ENCODE measurements around the gene AKAP6.

AKAP6 gene

DNA sequence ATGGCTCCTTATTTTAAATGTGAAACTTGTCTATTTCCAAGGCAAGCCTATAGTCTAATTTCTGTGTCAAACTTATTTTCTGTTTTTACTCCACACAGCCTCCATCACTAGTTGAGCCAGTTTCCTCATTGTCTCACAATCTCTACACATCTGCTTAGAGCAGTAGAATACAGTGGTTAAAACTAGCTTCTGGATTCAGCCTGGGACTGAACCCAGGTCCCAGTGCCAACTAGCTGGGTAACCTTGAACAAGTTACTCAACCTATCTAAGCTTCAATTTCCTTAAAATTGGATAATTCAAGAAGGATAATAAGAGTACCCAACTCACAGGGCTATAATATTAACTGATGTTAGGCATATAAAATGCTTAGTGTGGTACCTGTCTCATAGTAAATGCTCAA lies 304.8 kb downstream of the AKAP6 start:
- no peak for DNase-seq

DNA sequence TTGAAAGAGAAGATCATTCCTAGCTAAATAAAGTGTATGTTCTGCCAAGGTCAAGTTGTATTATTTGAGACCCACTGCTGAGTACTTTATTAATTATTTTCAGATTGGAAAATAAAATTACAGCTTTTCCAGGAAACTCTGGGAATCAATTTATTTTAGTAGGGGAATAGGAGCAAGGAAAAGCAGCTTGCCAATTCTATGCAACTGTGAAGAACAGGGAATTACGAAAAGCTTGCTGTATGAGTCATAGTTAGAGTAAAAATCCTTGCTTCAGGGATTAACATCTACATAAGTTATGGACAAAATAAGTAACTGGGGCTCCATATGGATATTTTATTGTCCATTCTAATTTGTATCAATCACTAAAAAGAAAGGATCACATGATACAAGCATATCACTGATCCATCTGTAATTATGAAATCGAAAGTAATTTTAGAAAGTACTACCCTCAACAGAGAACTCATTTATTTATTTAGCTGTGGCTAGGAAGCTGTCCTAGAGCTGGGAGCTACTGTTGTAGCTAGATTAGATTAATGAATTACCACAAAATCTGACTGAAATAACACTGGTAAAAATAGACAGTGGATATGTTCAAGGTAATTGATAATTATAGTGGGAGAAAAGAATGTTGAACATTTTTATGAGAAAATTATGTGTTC lies 306.1 kb downstream of the AKAP6 start:
- no peak for DNase-seq

DNA sequence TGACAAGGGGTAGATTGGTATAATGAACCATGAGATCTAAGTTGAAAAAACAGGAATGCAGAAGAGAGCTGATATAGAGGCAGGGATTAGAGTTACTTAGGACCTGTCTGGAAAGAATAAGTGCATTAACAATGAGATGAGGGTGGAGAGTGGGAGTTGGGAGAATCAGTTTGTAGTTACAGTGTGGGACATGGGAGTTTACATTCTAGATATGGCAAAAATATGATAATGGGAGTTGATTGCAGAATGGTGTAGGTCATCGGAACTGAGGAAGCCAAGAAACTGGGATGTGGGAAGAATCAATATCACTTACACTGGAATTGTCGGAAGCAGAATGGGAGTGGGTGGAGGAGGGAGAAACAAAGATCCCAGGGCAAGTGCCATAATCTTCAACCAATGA lies 308.5 kb downstream of the AKAP6 start:
- DNase-seq = no peak

DNA sequence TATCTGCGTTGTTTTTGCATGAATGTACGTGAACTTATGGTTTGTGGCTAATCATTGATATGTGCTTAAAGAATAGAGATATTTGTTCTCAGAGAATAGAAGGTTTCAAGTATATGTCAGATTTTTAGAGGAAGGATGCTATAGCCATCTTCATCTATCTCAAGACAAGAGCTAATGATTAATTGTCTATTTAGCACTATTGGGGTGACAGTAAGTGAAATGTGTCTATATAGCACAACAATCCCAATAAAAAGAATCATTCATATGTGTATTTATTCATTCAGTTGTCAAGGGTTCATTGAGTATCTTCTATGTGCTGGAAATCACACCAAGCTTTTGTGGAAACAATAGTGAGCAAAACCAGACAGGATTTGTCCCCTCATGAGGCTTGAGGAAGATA lies 310.1 kb downstream of the AKAP6 start:
- no peak for DNase-seq

DNA sequence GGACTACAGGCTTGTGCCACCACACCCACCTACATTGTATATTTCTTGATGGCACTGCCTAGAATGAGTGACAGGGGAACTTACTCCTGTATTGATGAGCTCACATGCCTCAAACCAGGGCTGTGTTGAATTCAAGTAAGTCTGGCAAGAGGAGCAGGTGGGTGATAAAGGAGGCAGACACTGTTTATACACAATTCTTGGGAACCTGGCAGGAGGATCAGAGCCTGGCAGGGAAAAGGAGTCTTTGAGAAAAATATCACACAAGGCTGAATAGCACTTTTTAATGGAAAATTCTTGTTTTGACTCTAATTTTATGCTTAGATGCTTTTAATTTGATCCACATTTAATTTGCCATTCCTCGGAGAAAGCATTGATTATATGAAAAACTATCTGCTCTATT lies 316.5 kb downstream of the AKAP6 start:
- DNase-seq = no peak

DNA sequence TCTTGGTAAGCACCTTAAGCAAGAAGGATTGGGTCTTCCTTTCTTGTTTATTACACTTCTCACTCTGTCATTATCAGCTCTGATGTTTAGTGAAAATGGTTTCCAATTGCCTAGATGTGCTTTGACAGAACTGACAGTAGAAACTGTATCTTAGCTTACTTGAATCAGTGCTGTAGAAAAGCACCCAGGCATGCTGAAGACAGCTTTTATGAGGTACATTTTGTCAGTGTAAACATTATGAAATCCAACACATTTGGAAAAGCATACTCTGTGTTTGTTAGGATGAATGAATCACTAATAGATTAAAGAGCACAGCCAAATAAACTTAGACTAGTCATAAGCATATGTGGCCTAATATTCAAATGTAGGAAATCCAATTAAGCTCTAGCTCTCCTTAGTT lies 319.3 kb downstream of the AKAP6 start:
- no peak for DNase-seq

DNA sequence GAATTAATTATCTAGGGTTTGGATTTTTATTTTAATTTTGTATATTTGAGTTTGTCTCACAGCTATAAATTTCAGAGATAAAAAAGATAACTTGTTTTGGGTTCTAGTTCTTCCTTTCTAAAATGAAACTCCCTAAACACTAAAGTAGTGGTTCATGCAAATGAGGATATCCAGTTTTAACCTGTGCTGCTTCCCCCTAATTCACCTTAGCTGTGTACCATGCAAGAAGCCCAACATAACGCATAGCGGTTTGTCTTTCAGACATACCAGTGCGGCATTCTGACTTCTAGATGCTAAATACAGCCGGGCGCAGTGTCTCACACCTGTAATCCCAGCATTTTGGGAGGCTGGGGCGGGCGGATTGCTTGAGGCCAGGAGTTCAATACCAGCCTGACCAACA lies 320.9 kb downstream of the AKAP6 start:
- no peak for DNase-seq

DNA sequence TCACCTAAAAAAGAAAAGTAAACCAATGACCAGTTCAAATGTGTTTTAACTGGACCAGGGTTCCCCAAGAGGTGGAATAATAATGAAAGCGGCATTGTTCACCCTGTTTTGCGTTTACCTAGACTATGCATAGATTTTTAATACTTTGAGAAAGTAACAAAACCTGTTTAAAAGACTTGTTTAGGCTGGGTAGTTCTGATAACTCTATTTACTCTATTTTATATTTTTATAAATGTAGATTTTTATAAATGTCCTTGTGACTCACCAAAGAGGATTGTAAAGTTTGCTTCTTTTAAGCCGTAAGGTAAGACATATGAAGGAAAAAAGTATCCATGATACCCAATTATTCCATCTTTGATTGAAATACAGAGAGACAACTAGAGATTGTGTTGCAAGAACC lies 321.6 kb downstream of the AKAP6 start:
- no peak for DNase-seq

DNA sequence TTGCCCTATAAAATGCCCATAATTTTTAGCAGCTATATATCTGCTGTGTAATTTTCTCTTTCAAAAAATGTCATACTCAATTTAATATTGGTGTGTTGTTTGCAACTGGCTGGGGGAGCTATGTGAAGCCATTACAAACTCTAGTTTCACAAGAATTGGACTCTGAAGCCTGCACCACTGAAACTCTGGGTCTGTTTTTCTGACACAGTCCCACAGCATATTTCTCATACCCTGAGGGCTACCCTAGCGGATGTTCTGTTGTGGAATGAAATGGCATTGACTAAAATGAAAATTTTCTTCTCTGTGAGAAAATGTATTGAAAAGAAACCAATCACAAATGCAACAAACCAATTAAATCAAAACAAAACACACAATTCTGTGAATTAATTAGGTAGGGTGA lies 325.0 kb downstream of the AKAP6 start:
- DNase-seq = no peak

DNA sequence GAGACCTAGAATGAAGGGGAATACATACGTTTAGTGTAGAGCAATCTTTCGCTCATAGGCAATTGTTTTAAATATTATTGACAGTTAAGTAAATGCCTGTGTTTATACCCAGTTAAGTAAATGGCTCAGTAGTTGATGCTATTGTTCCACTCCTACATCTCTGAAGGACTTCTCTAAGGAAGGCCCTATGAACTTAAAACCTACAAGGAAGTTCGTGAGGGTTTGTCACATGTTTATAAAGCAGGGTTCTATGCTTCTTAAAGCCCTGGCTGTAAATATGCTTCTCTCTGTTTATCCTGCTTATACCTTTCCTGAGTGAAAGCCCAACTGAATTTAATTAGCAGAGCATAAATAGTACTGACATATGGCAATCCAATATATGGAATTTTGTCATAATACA lies 327.5 kb downstream of the AKAP6 start:
- no peak for DNase-seq

DNA sequence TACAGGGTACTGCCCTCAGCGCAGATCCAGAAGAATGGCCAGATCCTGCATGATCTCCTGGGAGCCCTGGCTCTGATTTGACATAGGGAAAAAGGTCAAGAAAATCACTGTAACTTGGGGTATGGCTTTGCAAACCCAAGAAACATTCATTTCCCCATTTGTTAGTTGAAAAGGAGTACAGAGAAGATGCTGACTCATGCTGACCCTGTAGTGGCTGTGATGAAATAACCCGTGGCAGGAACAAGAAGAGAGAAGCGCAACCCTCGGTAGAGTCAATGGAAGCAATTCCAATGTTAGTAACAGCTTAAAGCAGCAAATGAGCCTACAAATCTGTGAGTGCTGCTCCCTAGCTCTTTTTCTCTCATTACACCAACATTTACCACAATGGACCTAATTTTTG lies 328.0 kb downstream of the AKAP6 start:
- DNase-seq = no peak

DNA sequence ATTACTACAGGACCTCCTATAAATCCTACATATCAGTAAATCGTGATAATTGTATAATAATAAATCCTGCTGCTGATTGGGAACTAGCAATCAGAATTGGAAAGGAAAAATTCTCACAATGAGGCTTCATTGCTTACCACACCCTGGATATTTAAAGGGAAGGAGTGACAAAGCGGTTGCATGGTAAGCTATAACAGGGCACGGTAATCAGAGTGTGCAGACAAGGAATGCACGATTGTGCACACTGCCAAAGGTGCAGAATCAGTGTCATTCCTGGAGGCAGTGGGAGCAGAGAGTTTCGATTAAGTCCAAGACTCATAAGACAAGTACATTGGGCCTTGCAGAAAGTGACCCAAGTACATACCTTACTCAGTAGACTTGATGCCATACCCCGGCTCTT lies 332.1 kb downstream of the AKAP6 start:
- no peak for DNase-seq

DNA sequence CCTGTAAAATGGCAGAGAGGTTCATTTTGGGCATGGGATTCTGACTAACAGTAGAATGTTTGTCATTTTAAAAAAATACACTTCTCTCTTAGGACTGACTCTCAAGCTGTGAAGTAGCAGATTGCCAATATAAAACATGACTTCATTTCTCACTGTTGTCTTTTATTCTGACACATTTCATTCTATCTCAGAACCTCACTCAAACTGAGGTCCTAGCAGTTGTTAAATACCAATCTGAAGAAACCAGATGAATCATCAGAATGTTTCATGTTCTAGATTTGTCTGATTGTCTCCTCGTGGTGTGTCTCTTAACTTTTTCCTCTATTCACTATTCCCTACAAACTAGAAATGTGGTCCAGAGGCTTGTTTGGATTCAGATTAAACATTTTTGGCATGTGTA lies 333.1 kb downstream of the AKAP6 start:
- no peak for DNase-seq

DNA sequence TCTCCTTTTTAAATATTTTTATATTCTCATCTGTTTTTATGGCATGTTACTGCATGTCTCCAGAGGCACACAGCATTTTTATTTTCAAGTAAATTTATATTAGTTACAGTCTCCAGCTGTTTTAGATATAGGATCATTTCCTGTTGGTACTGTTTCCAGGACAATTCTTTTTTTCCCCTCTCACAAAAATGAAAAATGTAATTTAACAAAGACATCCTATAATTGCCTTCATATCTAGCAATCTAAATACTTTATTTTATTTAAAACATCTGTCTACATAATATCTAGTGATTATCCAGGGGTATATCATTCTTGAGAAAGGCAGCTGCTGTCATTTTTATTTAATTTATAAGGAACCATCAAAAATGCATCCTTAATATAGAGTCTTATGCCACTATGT lies 337.2 kb downstream of the AKAP6 start:
- no peak for DNase-seq

DNA sequence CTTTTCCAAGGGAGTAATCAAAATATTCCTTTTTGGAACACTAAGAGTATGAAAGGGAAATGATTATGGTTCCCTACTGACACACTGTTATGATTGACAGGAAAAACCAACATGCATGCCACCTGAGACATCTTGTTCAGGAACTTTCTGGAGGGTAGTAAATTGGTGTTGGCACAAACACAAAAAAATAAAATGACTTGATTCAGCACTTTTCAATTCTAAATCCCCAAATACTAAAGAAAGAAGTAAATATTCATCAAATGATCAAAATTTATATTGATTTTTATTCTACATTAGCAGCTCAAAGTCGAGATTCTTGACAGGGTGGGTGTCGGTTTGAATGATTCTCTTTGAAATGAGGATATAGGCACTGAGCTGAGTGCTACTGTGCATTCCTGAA lies 338.2 kb downstream of the AKAP6 start:
- no peak for DNase-seq

DNA sequence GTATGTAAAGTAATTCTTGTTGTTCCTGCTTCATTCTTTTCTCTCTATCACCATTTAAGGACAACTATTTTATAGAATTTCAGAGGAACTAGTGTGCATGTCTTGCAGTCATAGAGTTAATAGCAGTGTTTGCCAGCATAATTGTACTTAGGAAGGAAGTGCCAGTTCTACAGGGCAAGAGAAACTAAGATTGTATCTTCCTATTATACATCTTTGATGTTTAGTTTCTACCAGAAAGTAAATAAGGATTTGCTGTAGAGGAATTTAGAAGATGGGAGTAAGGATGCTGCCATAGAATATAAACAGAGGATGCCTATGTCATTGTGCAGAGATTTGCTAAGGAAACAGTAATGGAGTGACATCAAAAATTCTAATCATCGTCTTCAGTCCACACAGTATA lies 338.7 kb downstream of the AKAP6 start:
- no peak for DNase-seq

DNA sequence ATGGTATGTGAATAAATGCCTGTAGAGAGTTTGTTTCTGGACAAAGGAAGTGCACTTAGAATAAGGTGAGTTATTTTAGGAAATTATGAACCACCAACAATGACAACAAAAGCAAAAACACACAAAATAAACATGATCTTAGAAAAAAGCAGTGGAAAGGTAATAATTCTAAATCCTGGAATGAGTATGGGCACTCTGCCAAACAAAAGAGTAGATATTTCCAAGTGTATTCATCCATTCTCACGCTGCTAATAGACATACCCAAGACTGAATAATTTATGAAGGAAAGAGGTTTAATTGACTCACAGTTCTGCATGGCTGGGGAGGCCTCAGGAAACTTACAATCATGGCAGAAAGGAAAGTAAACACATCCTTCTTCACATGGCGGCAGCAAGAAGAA lies 340.3 kb downstream of the AKAP6 start:
- DNase-seq = no peak

DNA sequence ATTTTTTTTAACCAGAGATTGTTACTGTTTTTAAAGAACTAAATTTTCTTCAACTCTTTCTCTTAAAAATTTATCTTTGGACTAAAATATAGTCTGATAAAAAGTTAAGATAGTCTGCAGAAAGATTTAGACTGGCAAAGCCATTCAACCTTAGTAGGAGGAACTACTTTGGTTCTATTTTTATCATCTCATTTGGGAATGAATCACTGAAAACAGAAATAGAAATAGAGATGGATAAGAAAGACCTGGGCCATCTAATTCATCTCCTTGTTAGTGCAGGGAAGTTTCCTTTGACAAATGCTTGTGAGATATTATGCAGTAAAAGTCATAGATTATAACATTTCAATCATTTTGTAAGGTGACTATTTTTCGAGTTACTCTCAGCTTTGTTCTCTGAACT lies 346.3 kb downstream of the AKAP6 start:
- no peak for DNase-seq

DNA sequence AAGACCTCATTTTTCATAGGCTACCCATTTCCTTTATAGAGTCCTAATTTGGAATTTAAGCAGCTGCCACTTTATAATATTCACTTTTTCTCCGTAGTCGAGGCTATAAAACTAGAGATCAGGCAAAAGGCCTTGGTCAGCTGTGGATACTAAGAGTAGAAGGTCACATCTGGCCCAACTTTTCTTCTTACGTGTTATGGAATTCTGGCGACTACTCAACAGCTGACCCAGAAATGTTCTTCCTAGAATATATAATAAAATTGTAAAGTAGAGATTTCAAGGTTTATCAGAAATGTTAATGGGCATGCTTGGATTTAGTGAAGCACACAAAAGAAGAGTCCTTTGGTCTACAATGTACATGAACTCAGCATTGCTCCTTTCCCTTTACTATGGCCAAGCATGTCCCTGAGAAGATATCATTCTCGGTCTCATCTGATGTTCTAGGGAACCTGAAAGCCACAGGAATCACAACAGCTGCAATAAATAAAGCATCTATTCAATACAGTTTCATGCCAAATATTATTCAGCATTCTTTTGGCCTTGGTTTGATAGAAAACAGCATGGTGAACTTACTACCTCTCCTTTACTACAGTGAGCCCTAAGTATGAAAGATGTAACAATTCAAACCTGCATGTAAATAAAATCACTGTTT lies 348.2 kb downstream of the AKAP6 start:
- DNase-seq = no peak

DNA sequence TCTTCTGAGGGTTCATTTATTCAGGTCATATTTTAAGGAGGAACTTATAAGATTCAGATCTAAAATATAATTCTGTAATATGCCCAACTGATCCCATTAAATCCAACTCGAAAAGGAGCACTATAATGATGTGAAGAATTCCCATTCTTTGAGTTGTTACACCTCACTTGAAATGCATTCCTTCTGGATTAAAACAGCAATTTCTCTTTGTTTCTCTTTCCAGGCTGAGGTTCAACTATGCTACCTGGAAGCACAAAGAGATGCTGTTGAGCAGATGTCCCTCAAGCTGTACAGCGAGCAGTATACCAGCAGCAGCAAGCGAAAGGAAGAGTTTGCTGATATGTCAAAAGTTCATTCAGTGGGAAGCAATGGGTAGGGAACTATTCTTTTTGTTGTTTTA lies 349.0 kb downstream of the AKAP6 start:
- no peak for DNase-seq

DNA sequence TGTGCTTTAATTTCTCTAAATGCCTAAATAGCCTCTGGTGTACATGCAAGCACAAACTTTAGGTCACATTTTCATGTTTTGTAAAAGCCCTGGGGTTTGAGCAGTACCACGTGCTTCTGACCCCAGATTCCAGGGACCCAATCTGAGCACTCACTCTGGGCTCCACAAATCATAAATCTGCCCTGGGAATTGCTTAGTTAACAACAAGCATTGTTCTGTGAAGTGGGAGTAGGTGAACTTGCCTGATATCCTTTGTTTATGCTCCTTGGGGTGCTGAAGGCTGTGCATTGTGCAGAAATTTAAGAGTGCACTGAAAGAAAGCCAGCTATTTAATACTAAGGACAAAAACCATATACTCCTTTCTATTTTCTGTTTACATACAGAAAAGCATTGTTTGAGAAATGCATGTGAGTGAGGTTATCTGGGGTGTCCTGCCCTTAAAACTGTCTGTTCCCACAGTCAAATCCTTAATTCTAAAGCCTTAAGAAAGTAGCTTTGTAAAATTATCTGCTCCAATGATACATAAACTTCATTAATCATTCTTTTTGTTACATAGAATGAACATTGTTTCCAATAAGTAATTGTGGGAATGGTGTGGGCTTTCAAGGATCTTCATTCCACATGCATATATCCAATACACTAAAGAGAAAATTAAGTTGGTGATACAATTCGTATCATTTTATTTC lies 351.0 kb downstream of the AKAP6 start:
- DNase-seq = no peak

DNA sequence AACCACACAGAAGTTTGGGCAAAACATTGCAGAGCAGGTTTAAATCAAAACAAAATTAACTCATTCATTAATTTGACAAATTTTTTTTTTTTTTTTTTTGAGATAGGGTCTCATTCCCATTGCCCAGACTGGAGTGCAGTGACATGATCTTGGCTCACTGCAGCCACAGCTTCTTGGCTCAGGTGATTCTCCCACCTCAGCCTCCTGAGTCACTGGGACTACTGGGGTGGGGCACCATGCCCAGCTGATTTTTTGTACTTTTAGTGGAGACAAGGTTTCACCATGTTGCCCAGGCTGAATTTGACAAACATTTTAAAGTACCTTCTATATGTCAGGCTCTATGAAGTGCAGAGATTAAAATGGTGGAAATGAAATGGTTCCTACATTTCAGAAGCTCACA lies 352.5 kb downstream of the AKAP6 start:
- DNase-seq = no peak

DNA sequence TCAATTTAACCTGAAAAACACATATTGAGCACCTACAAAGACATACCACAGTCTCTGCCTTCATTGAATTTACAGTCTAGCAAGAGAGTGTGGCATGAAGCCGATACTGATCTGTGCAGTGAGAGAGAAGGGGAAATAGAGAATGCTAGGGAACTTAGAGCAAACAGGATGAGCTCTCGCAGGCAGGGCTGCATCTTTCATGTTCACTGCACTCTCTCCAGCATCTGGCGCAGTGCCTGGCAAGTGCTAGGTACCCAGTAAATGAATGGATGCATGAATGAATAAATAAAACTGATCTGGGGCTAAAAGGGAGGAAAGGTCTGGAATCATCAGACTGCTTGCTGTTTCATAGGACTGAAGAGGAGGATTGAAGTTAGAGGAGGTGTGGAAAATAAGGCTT lies 353.1 kb downstream of the AKAP6 start:
- DNase-seq = no peak

DNA sequence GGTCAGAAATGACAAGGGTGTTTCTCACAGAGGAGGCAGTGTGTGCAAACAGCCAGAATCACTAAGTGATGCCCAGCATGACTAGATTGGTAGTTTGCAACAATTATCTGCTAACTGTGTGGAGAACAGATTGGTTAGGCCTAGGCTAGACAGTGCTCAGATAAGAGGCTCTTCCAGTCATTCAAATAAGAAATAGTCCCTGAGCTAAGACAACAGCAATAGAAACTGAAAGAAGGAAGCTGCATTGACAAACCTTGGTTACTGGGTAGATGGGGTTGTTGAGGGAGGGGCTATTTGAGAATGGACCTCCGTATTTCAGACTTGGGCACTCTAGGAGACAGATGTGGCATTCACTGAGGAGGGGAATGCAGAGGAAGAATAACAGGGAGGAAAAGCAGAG lies 354.6 kb downstream of the AKAP6 start:
- no peak for DNase-seq

DNA sequence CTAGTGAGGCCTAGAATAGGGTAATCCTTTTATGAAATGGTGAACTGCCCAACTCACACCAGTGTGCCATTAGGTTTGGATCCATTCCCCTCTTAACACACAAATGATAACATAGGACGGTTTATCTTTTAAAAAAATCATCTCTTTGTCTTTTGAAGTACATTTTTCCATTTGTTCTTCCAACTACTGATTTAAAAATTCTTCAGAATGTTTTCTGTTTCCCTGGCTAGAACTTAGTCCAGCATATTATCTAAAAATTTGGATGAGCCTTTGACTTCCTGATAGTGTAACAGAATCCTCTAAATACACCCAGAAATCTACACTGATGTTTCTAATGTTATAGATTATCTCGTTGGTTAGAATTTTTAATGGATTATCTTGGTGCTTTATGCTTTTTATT lies 359.8 kb downstream of the AKAP6 start:
- no peak for DNase-seq
